ENCODE data around the gene STX18. TPM values are rescaled to one million over a fixed set of nuclear protein-coding genes. Genes with fewer than 3 reads are reported as not detected.

STX18 gene
- total and polyA plus RNA-seq, 2 donors (not counting 1 experiment from before 2014, with no cell fraction given), result 27.4 to 28.2 TPM

- no peak overlapping the region for H3K27ac ChIP-seq (ENCODE audit: insufficient read depth, low read length)
- no peaks in the 10 kb centered on the region for H3K79me2 ChIP-seq (ENCODE audit: control insufficient read depth, insufficient read depth, low read length)
- no peak overlapping the region for H3K4me3 ChIP-seq (replicated peaks in 1 of 4; ENCODE audit: control extremely low read depth in 1 of 4, insufficient read depth in 1 of 4, low read depth in 3 of 4, low read length in 4 of 4)
- H3K9ac ChIP-seq (ENCODE audit: insufficient read depth, low read length), result no peak overlapping the region
- no peaks in the 10 kb centered on the region for H3K9me3 ChIP-seq (ENCODE audit: control insufficient read depth, insufficient read depth, low read depth, low read length)
- H4K20me1 ChIP-seq (ENCODE audit: control insufficient read depth, extremely low read depth, insufficient read depth, low read length), result no peaks in the 10 kb centered on the region
- H3K36me3 ChIP-seq (ENCODE audit: control insufficient read depth, insufficient read depth, low read length), result no peaks in the 10 kb centered on the region
- TF ChIP-seq EZH2 (IDR thresholded peaks at IDR 0.05; ENCODE audit: low read length, missing control alignments), result no peak
- TF ChIP-seq, protein P1, sequence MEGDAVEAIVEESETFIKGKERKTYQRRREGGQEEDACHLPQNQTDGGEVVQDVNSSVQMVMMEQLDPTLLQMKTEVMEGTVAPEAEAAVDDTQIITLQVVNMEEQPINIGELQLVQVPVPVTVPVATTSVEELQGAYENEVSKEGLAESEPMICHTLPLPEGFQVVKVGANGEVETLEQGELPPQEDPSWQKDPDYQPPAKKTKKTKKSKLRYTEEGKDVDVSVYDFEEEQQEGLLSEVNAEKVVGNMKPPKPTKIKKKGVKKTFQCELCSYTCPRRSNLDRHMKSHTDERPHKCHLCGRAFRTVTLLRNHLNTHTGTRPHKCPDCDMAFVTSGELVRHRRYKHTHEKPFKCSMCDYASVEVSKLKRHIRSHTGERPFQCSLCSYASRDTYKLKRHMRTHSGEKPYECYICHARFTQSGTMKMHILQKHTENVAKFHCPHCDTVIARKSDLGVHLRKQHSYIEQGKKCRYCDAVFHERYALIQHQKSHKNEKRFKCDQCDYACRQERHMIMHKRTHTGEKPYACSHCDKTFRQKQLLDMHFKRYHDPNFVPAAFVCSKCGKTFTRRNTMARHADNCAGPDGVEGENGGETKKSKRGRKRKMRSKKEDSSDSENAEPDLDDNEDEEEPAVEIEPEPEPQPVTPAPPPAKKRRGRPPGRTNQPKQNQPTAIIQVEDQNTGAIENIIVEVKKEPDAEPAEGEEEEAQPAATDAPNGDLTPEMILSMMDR (conservative IDR thresholded peaks at IDR 0.05 in 1 of 2, IDR thresholded peaks at IDR 0.05 in 1 of 2; ENCODE audit: low read depth in 1 of 2, low read length in 2 of 2), result no peak
- H3K4me1 ChIP-seq (ENCODE audit: control insufficient read depth, extremely low read depth, insufficient read depth, low read length), result no peaks in the 10 kb centered on the region
- no peaks in the 10 kb centered on the region for H3K27me3 ChIP-seq (ENCODE audit: control insufficient read depth, insufficient read depth, low read length)
- H3K4me2 ChIP-seq (ENCODE audit: extremely low read depth, insufficient read depth, low read length), result no peak overlapping the region
- no peak for DNase-seq (ENCODE audit: low read depth in 2 of 2)
- no peak overlapping the region for H2AFZ ChIP-seq (ENCODE audit: low read length)
Observed at GRCh38 chr4:4564522-4564921, 22.7 kb upstream of the STX18 start.

DNA sequence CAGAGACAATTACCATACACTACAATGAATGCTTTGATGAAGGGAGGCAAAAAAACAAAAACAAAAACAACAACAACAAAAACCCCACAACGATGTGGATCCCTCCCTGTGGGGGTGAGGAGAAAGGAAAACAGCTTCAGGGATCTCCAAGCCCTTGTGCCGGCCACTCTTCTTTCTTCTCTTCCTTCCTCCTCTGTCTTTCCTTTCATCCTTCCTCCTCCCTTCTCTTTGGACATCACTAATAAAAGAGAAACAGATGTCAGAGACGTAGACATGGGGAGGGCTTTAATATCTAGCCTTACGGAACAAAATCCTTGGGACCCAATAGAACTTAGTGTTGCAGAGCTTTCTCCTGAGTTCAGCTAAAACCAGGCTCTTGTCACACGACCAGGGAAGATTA lies 18.8 kb upstream of the STX18 start:
- TF ChIP-seq, protein P1 (conservative IDR thresholded peaks at IDR 0.05 in 1 of 2, IDR thresholded peaks at IDR 0.05 in 1 of 2; ENCODE audit: low read depth in 1 of 2, low read length in 2 of 2), result no peak
- no peak for TF ChIP-seq EZH2 (IDR thresholded peaks at IDR 0.05; ENCODE audit: low read length, missing control alignments)
- Histone ChIP-seq H3K4me3 (replicated peaks in 1 of 4; ENCODE audit: control extremely low read depth in 1 of 4, insufficient read depth in 1 of 4, low read depth in 3 of 4, low read length in 4 of 4) (no peak overlapping the region), H3K9ac (ENCODE audit: insufficient read depth, low read length) (no peak overlapping the region), H3K27me3 (ENCODE audit: control insufficient read depth, insufficient read depth, low read length) (no peaks in the 10 kb centered on the region), H3K27ac (ENCODE audit: insufficient read depth, low read length) (no peak overlapping the region), H3K36me3 (ENCODE audit: control insufficient read depth, insufficient read depth, low read length) (no peaks in the 10 kb centered on the region), H3K4me2 (ENCODE audit: extremely low read depth, insufficient read depth, low read length) (no peak overlapping the region), H4K20me1 (ENCODE audit: control insufficient read depth, extremely low read depth, insufficient read depth, low read length) (no peaks in the 10 kb centered on the region), H3K79me2 (ENCODE audit: control insufficient read depth, insufficient read depth, low read length) (no peaks in the 10 kb centered on the region), H3K4me1 (ENCODE audit: control insufficient read depth, extremely low read depth, insufficient read depth, low read length) (peaks cover 1% of the 10 kb centered on the region), H2AFZ (ENCODE audit: low read length) (no peak overlapping the region), H3K9me3 (ENCODE audit: control insufficient read depth, insufficient read depth, low read depth, low read length) (no peaks in the 10 kb centered on the region)
- DNase-seq (ENCODE audit: low read depth in 2 of 2), result no peak

DNA sequence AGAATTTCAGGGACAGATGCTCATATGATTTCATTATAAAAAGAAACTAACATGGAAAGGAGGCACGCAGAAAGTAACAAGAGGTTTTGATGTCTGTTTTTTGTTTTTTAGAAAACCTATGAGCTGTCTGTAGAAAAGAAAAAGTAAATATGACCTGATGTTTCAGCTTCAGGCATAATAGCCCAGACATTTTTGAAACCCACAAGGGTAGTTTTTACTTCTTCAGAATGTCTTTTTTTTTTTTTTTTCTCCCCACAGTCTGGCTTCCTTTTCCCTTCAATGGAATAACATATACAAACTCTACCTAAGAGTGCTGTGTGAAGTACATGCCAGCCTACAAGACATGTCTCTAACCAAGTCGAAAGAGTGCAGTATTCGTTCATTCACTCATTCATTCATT lies 18.3 kb upstream of the STX18 start:
- Histone ChIP-seq H3K79me2 (ENCODE audit: control insufficient read depth, insufficient read depth, low read length) (no peaks in the 10 kb centered on the region), H3K36me3 (ENCODE audit: control insufficient read depth, insufficient read depth, low read length) (no peaks in the 10 kb centered on the region), H2AFZ (ENCODE audit: low read length) (no peak overlapping the region), H3K9ac (ENCODE audit: insufficient read depth, low read length) (no peak overlapping the region), H3K4me1 (ENCODE audit: control insufficient read depth, extremely low read depth, insufficient read depth, low read length) (peaks cover 2% of the 10 kb centered on the region), H3K9me3 (ENCODE audit: control insufficient read depth, insufficient read depth, low read depth, low read length) (no peaks in the 10 kb centered on the region), H3K27me3 (ENCODE audit: control insufficient read depth, insufficient read depth, low read length) (no peaks in the 10 kb centered on the region), H3K27ac (ENCODE audit: insufficient read depth, low read length) (no peak overlapping the region), H3K4me2 (ENCODE audit: extremely low read depth, insufficient read depth, low read length) (no peak overlapping the region), H4K20me1 (ENCODE audit: control insufficient read depth, extremely low read depth, insufficient read depth, low read length) (no peaks in the 10 kb centered on the region), H3K4me3 (replicated peaks in 1 of 4; ENCODE audit: control extremely low read depth in 1 of 4, insufficient read depth in 1 of 4, low read depth in 3 of 4, low read length in 4 of 4) (no peak overlapping the region)
- TF ChIP-seq, protein P1 (conservative IDR thresholded peaks at IDR 0.05 in 1 of 2, IDR thresholded peaks at IDR 0.05 in 1 of 2; ENCODE audit: low read depth in 1 of 2, low read length in 2 of 2), result no peak
- TF ChIP-seq EZH2 (IDR thresholded peaks at IDR 0.05; ENCODE audit: low read length, missing control alignments), result no peak
- DNase-seq (ENCODE audit: low read depth in 2 of 2), result peak in 1 of 2 donors; percentile 61
